HepG2 (cell line): ENCODE results near the gene TMEM53. TPM values are rescaled to one million over a fixed set of nuclear protein-coding genes. Genes with fewer than 3 reads are reported as not detected.

Experiments used
- ATF7 ChIP-seq, 2 experiments: fragments of 450-650 bp in 1 of 2; sonication (generic) in 1 of 2; formaldehyde crosslinking in 1 of 2; IDR thresholded peaks; 2 replicates each; pipeline versions ENCODE4 v1.4.0 to v1.6.1; 2016 to 2020; ENCODE audit warnings: antibody characterized with exemption in 1 of 2, mild to moderate bottlenecking in 1 of 2, missing genetic modification reagents in 1 of 2
- HOXA7 ChIP-seq: sonication (generic); formaldehyde crosslinking; IDR thresholded peaks from 2 replicates; pipeline ENCODE4 v1.8.1; 2022; ENCODE audit warnings: mild to moderate bottlenecking, missing genetic modification reagents, moderate library complexity
- PRDM10 ChIP-seq: sonication (generic); formaldehyde crosslinking; IDR thresholded peaks from 2 replicates; pipeline ENCODE4 v1.4.0; 2020; ENCODE audit warnings: low read depth, missing genetic modification reagents
- SNRNP70 ChIP-seq: fragments of 200-400 bp; formaldehyde crosslinking; IDR thresholded peaks from 2 replicates; pipeline ENCODE4 v1.6.1; 2017; ENCODE audit warnings: mild to moderate bottlenecking, low read depth, low read length, moderate library complexity
- TEAD3 ChIP-seq: optimal IDR thresholded peaks from 2 replicates; pipeline ENCODE3; 2016; ENCODE audit warnings: borderline replicate concordance
- ZKSCAN1 ChIP-seq: fragments of 150-350 bp; IDR thresholded peaks from 2 replicates; pipeline ENCODE4 v1.6.1; 2014; ENCODE audit warnings: low read length
- ZNF292 ChIP-seq: sonication (generic); formaldehyde crosslinking; IDR thresholded peaks from 2 replicates; pipeline ENCODE4 v1.8.1; 2022; ENCODE audit warnings: mild to moderate bottlenecking, low read depth, missing genetic modification reagents, borderline replicate concordance
- polyA plus RNA-seq, 8 experiments: library from polyadenylated mRNA; depleted of rRNA in 3 of 8; stranded (reverse) in 7 of 8; unstranded in 1 of 8; fragments of >200 nt; fragmentation: Illumina TruSeq in 4 of 8; extraction: Trizol in 4 of 8; gene quantifications; 2 replicates each; pipeline versions ENCODE4 v1.2.1 to v1.2.3, GENCODE V29; 2011 to 2016; ENCODE audit warnings: low read depth in 4 of 8, missing spikeins in 1 of 8, mixed read lengths in 1 of 8; ENCODE audit not compliant: insufficient read depth in 1 of 8
- total RNA-seq, 5 experiments: library from RNA; depleted of rRNA; stranded (reverse); fragments of >200 nt; fragmentation: Illumina TruSeq; extraction: Trizol; gene quantifications; 2 replicates each; pipeline ENCODE4 v1.2.3, GENCODE V29; 2016; ENCODE audit warnings: low read depth in 1 of 5
- TF ChIP-seq, protein P1 (sequence below): sonication (generic); formaldehyde crosslinking; IDR thresholded peaks from 2 replicates; pipeline ENCODE4 v1.9.0; 2021; ENCODE audit warnings: mild to moderate bottlenecking, missing genetic modification reagents
- TF ChIP-seq, protein P2 (sequence below): sonication (generic); formaldehyde crosslinking; IDR thresholded peaks from 2 replicates; pipeline ENCODE4 v1.5.0; 2020; ENCODE audit warnings: mild to moderate bottlenecking, low read depth, missing genetic modification reagents, borderline replicate concordance

TMEM53 gene
- total and polyA plus RNA-seq, 2 of the 13 experiments (the other 11 are each of a cell fraction or from before 2014, with no cell fraction given) = 12.6 to 20.2 TPM

- TF ChIP-seq, protein P1, sequence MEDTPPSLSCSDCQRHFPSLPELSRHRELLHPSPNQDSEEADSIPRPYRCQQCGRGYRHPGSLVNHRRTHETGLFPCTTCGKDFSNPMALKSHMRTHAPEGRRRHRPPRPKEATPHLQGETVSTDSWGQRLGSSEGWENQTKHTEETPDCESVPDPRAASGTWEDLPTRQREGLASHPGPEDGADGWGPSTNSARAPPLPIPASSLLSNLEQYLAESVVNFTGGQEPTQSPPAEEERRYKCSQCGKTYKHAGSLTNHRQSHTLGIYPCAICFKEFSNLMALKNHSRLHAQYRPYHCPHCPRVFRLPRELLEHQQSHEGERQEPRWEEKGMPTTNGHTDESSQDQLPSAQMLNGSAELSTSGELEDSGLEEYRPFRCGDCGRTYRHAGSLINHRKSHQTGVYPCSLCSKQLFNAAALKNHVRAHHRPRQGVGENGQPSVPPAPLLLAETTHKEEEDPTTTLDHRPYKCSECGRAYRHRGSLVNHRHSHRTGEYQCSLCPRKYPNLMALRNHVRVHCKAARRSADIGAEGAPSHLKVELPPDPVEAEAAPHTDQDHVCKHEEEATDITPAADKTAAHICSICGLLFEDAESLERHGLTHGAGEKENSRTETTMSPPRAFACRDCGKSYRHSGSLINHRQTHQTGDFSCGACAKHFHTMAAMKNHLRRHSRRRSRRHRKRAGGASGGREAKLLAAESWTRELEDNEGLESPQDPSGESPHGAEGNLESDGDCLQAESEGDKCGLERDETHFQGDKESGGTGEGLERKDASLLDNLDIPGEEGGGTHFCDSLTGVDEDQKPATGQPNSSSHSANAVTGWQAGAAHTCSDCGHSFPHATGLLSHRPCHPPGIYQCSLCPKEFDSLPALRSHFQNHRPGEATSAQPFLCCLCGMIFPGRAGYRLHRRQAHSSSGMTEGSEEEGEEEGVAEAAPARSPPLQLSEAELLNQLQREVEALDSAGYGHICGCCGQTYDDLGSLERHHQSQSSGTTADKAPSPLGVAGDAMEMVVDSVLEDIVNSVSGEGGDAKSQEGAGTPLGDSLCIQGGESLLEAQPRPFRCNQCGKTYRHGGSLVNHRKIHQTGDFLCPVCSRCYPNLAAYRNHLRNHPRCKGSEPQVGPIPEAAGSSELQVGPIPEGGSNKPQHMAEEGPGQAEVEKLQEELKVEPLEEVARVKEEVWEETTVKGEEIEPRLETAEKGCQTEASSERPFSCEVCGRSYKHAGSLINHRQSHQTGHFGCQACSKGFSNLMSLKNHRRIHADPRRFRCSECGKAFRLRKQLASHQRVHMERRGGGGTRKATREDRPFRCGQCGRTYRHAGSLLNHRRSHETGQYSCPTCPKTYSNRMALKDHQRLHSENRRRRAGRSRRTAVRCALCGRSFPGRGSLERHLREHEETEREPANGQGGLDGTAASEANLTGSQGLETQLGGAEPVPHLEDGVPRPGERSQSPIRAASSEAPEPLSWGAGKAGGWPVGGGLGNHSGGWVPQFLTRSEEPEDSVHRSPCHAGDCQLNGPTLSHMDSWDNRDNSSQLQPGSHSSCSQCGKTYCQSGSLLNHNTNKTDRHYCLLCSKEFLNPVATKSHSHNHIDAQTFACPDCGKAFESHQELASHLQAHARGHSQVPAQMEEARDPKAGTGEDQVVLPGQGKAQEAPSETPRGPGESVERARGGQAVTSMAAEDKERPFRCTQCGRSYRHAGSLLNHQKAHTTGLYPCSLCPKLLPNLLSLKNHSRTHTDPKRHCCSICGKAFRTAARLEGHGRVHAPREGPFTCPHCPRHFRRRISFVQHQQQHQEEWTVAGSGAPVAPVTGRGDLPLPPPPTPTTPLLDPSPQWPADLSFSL (CRISPR knock-in tag) = no peak
- TF ChIP-seq ZNF292 (CRISPR knock-in tag) = no peak
- TF ChIP-seq, protein P2, sequence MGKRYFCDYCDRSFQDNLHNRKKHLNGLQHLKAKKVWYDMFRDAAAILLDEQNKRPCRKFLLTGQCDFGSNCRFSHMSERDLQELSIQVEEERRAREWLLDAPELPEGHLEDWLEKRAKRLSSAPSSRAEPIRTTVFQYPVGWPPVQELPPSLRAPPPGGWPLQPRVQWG (CRISPR knock-in tag) = no peak
- no peak for TF ChIP-seq HOXA7 (CRISPR knock-in tag)
- no peak for TF ChIP-seq ATF7 (IDR thresholded peaks at IDR 0.05)
- no peak for TF ChIP-seq ATF7 (CRISPR knock-in tag; IDR thresholded peaks at IDR 0.05)
- no peak for TF ChIP-seq PRDM10 (CRISPR knock-in tag)
- no peak for TF ChIP-seq TEAD3 (CRISPR knock-in tag)
- TF ChIP-seq ZKSCAN1 = no peak
- no peak for TF ChIP-seq SNRNP70
These were observed 11.6 kb upstream of the TMEM53 start (continued) for GRCh38 chr1:44685881-44686280.
